Raji (cell line): ENCODE results near the gene NFAM1.

ENCODE experiments used
- POLR2A ChIP-seq: IDR thresholded peaks from 2 replicates; pipeline ENCODE4 v1.6.1; 2011; ENCODE audit warnings: low read depth, low read length, control low read depth; ENCODE audit not compliant: insufficient read depth

NFAM1 gene

DNA sequence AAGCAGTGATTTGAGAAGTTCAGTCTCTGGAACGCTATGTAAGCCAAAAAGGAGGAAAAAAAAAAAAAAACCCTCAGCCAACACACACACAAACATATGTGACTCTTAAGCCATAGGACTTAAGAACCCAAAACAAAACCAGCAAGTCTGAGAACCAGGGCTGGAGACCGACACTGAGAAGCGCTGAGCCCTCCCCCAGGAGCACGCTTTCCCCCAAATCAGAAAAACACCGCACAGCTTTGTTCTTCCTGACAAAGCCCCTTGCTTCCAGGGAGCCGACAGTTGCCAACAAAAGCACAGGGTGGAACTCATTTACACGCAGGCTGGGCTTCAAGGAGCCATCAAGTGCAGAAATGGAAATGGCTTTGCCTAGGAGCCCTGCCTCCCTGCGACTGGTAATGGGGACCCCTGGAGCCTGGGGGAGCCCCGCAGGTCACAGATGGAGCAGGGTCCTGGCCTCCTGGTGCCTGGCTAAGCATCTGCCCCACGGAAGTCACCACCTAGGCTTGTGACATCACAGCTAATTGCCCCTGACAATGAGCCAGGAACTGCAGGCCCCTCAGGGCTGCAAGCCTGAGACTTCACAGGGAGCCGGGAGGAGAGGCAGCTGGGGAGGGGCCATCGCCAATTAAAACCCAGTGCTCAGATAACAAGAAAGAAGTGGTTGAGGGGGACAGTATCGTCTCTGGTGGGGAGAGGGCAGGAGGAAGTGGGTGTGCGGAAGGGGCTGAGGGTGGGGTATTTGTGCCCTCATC lies 66.9 kb downstream of the NFAM1 start:
- no peak for TF ChIP-seq POLR2A

DNA sequence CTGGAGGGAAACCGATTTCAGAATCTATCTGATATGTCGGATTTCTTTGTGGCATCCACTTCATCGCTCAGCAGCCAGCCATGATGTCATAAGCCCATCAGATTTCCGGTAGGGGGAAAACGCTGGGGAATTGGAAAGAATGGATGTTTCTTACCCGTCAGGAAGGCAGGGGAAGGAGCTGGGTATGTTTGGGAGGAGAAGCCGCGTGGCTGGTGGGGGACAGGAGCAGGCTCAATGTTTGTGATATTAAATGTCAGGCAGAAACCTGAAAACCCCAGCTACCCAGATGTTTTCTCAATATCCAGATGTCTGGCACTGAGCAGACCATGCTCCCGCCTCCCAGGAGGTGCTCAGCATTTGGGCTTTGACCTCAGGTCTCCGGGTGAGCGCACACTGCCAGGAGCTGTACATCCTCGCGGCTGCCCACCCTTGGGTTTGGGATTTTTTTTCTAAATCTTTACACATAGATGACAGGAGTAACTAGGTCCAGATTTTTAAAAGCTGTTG lies 67.5 kb downstream of the NFAM1 start:
- no peak for TF ChIP-seq POLR2A

DNA sequence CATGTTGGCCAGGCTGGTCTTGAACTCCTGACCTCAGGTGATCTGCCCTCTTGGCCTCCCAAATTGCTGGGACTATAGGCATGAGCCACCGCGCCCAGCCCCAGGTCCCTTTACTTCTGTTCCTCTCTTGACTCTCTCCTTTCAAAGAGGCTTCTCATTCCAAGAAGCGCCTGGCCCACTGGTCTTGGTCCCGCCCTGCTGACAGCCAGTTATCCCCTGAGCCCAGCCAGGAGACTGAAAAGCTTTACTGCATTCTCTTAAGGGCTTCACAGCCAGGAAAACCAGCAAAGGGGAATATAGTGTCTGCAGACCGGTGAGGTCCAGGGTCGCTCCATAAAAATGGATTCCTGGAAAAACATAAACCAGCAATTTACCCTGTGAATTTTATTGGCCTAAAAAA lies 68.3 kb downstream of the NFAM1 start:
- no peak for TF ChIP-seq POLR2A

DNA sequence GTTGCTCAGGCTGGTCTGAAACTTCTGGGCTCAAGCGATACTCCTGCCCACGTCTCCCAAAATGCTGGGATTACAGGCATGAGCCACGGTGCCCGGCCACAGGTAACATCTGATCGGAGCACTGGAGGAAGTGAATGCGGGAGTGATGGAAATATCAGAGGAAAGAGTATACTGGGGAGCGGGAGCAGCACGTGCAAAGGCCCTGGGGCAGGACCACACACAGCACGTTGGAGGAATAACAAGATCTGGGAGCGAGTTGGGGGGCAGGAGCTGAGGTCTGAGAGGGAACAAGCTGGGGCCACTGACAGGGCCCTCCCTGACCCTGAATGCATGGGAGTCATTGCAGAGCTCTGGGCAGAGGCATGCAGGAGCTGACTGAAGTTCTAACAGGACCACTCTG lies 70.7 kb downstream of the NFAM1 start:
- TF ChIP-seq POLR2A = no peak

DNA sequence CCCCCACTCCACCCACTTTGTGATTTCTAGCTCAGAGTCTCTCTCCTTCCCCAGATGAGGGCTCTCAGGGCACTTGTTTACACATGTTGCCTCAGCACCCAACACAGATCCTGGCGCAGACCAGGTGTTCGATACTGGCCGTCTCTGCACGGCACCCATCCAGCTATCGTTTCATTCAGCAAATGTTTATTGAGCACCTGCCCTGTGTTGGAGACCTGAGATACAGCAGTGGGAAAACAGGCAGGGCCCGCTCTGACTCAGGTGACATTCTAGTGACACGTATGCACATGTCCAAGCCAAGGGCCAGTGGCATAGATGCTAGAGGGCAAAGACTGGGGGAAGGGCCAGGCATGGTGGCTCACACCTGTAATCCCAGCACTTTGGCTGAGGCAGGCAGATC lies 71.9 kb downstream of the NFAM1 start:
- TF ChIP-seq POLR2A = no peak

GRCh38 chr22:42358643-42359558 lies 73.3 kb downstream of the NFAM1 start:
- TF ChIP-seq POLR2A = no peak

DNA sequence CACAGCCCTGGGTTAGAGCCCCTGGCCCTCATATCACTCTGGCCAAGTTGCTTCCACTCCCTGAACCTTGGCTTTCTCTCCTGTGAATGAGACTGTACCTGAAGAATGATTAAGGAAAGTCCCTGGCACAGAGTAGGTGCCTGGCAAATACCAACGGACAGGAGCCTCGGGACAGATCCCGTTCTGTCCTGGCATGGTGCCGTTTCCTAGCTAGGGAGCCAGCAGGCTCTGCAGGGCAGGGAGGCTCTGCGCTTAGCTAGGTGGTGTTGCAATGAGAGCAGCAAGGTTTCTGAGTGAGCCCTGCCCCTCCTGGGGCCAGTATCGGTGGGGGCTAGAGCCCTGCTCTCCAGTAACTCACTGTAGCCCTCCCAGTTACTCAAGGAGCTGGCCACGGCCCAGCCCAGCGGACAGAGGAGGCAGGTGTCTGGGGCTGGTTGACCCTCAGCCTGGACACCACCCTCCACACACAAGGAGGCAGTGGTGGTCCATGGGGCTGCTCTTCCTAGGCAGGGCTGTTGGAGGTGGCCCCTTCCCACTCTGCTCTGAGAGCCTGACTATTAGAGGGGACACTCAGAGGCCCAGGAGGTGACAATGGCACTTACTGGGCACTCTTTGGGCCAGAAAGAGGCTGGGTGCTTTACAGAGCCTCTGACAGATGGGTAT lies 74.4 kb downstream of the NFAM1 start:
- TF ChIP-seq POLR2A = no peak

DNA sequence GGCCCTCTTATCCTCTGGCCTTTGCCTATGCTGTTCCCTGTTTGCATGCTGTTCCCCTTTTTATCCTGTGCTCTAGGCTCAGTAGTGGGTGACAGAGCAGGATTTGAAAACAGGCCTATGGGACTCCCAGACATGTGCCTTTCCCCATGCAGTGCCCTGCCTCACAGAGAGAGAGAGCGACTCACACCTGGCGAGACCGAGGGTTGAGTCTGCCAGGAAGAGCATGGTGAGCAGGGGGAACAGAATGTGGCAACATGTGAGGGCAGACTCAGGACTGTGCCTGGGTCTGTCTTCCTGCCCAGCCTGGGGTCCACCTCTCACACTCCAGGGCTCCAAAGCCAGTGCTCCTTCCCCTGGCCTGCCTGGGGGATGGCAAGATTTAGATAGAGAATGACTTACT lies 75.0 kb downstream of the NFAM1 start:
- TF ChIP-seq POLR2A = no peak

DNA sequence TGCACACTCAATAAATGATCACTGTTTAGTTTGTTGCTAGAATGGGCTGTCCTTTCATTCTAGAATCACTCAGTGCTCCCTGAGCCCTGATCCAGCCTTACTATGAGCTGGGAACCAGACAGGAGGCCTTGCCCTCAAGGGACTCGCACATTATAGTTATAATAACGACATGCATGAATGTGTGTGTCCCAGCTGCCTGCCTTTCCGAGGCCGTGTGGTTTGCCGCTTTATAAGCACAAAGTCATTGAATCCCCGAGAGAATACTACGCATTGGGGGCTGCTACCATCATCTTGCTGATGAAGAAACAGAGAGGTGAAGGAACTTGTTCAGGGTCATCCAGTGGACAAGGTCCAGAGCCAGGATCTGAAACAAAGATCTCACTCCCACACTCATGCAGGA lies 75.7 kb downstream of the NFAM1 start:
- TF ChIP-seq POLR2A = no peak

DNA sequence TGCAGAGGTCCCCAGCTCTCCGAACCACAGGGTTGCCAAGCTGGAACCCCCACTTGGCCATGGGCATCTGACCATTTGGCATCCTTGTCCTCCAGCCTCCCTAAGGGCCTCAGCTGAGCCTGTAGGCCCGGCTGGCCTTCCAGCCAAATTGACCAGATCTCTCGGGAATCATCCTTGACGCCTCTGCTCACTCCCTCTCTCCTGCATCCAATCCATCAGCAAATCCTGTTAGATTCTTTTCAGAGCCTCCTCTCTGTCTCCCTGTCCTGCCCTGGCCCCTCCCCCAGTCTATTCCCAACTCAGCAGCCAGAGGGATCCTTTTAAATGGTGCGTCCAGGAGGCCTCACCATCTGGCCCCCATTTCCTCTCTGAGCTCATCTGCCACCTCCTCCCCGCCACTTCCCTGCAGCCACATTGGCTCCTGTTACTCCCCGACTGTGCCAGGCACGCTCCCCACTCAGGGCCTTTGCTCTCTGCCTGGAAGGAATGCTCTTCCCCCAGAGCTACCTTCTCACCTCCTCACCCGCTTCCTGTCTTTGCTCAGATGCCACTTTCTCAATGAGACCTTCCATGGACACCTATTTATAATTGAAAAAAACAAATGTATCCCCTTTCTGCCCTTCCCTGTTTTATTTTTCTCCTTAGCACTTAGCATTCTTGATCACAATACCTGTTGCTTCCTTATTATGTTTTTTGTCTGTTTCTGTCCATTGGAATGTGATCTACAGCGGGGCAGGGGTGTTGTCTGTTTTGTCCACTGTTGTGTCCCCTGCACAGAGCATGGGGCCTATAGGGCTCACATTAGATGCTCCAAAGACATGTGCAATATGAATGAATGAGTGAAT lies 78.1 kb downstream of the NFAM1 start:
- no peak for TF ChIP-seq POLR2A

- TF ChIP-seq POLR2A = no peak
Observed at GRCh38 chr22:42350373-42350772, 81.8 kb downstream of the NFAM1 start.

DNA sequence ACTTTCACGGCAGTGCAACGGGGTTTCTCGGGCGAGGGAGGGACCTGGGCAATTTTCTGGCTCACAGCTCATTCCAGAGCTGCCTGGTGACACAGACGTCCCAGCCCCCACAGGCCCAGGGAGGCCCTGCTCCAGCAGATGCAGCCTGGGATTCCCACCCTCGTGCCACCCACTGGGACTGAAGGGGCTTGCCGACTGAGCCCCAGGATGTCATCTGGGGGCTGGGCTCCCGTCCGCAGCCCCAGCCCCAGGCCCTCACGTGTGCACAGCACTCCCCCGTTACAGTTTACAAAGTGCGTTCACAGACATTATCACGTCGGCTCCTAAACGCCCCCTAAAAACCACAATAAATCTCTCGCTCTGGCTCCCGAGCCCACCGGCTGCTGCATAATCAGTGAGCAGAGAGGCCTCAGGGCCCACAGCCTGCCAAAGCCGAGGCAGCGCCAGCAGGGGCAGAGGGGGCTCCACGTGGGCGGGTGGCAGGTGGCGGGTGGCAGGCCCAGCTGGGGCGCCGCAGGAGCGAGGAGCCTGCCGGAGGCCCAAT lies 84.8 kb downstream of the NFAM1 start:
- TF ChIP-seq POLR2A = no peak

DNA sequence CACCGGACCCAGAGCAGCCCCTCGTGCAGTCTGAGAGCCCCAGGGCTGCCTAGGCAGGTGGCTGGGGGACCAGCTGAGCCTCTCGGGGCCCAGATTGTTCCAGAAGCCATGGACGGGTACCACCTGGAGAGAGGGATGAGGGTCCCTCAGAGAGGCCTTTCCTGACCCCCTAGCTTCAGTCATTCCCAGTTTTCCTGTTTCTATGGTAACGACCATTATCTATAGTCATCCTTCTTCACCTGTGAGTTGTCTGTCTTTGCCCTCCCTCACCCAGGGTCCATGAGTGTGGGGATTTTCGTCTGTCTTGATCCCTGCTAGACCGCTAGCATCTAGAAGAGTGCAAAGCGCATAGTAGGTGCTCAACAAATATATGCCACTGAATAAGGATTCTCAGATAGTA lies 85.5 kb downstream of the NFAM1 start:
- no peak for TF ChIP-seq POLR2A

DNA sequence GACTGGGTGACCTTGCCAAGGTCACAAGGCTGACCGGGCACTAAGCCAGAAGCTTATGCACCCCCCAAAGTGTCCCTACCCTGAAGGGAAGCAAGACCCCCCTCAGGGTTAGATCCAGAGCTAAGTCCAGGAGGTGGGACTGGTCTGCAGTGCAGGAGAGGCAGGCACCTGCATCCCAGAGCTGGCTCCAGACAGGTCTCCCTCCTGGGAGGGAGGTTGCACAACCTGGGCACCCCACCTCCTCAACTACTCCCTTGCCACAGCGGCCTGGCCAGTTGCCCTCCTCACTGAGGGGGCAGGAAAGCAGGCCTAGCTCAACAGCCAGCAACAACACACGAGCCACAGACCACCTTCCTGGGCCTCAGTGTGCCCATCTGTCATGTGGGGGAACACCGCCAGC lies 86.7 kb downstream of the NFAM1 start:
- no peak for TF ChIP-seq POLR2A
